K562 (cell line): ENCODE measurements around the gene KCNMB1. TPM values are rescaled to one million over a fixed set of nuclear protein-coding genes. Genes with fewer than 3 reads are reported as not detected.

Experiments
- ATAC-seq: fragments of 200-7000 bp; cut with Tn5 transposase; 3 replicates; pipeline ENCODE4 v1.9.1; 2020; ENCODE audit warnings: moderate library complexity
- BruUV-seq: library from RNA; stranded (reverse); fragments of 400-500 nt; replicated peaks from 2 replicates; lab custom pipeline; 2021; lab: Mats Ljungman, UMichigan
- CTCF ChIA-PET: fragments of 300-600 bp; formaldehyde crosslinking; extraction: SDS; loops from one replicate; lab custom pipeline; 2021; ENCODE audit warnings: low intra/inter-chr PET ratio; lab: Yijun Ruan, JAX
- POLR2A ChIA-PET: fragments of 300-600, 350-650 bp; sonication (Branson Sonifier 250); formaldehyde crosslinking; extraction: SDS; loops from one replicate; lab custom pipeline; 2021; ENCODE audit warnings: antibody characterized with exemption, inconsistent platforms; lab: Yijun Ruan, JAX
- DNase-seq, 4 experiments: peaks; one replicate each; pipeline versions ENCODE4 v3.0.0 to v3.0.0-alpha.2; 2011 to 2018; ENCODE audit warnings: low spot score in 3 of 4, mixed read lengths in 3 of 4; ENCODE audit errors: extremely low read depth in 1 of 4
- FAIRE-seq: peaks from 2 replicates; lab custom pipeline; 2011; peaks lifted over from hg19 to GRCh38; lab: Jason Lieb, UNC
- H2AFZ ChIP-seq: 2 replicates; pipeline ENCODE4 v1.6.0; 2011; ENCODE audit warnings: low read depth, low read length, control low read depth, inconsistent platforms
- H3K27ac ChIP-seq: fragments of 200-600 bp; 3 replicates; pipeline ENCODE4 v1.8.0; 2011; ENCODE audit warnings: low read depth, mild to moderate bottlenecking, control low read depth, inconsistent platforms, low read length, moderate library complexity, mixed read lengths; ENCODE audit errors: extremely low read depth
- H3K27me3 ChIP-seq, 2 experiments: fragments of 300-600 bp in 1 of 2; 2 replicates in 1 of 2; 3 replicates in 1 of 2; pipeline versions ENCODE4 v1.6.0 to v1.8.0; 2011; ENCODE audit warnings: inconsistent platforms in 2 of 2, low read length in 2 of 2, mild to moderate bottlenecking in 1 of 2, mixed read lengths in 1 of 2, moderate library complexity in 1 of 2; ENCODE audit not compliant: control insufficient read depth in 2 of 2, insufficient read depth in 2 of 2
- H3K36me3 ChIP-seq: fragments of 300-600 bp; 3 replicates; pipeline ENCODE4 v1.8.0; 2011; ENCODE audit warnings: mild to moderate bottlenecking, low read length, inconsistent platforms; ENCODE audit not compliant: control insufficient read depth, insufficient read depth
- H3K4me1 ChIP-seq, 2 experiments: fragments of 200-600 bp in 1 of 2; replicated peaks in 1 of 2; 2 replicates in 1 of 2; 3 replicates in 1 of 2; pipeline versions ENCODE4 v1.5.1 to v1.8.0; 2011; ENCODE audit warnings: inconsistent platforms in 2 of 2, low read length in 2 of 2, mild to moderate bottlenecking in 1 of 2, mixed read lengths in 1 of 2, moderate library complexity in 1 of 2; ENCODE audit not compliant: control insufficient read depth in 2 of 2, insufficient read depth in 2 of 2
- H3K4me2 ChIP-seq: 2 replicates; pipeline ENCODE4 v1.6.1; 2011; ENCODE audit warnings: low read length, control low read depth, inconsistent platforms, mixed read lengths; ENCODE audit not compliant: insufficient read depth
- H3K4me3 ChIP-seq: fragments of 200-600 bp; sonication (generic), shearing (Covaris generic); 2 replicates; pipeline ENCODE4 v1.5.1; 2016; ENCODE audit warnings: control low read depth, inconsistent platforms
- H3K79me2 ChIP-seq: fragments of 200-600 bp; 3 replicates; pipeline ENCODE4 v1.8.0; 2011; ENCODE audit warnings: low read length, inconsistent platforms; ENCODE audit not compliant: control insufficient read depth, insufficient read depth
- H3K9ac ChIP-seq, 2 experiments: 2 replicates each; pipeline versions ENCODE4 v1.6.0 to v1.6.1; 2011; ENCODE audit warnings: low read depth in 2 of 2, low read length in 2 of 2, control low read depth in 1 of 2, inconsistent platforms in 1 of 2, mild to moderate bottlenecking in 1 of 2, mixed read lengths in 1 of 2; ENCODE audit not compliant: insufficient read depth in 1 of 2
- H3K9me1 ChIP-seq: one replicate; pipeline ENCODE4 v1.6.0; 2011; ENCODE audit warnings: inconsistent platforms, mild to moderate bottlenecking, low read length, moderate library complexity; ENCODE audit not compliant: control insufficient read depth, insufficient read depth
- H3K9me3 ChIP-seq: replicated peaks from 2 replicates; pipeline ENCODE4 v1.5.1; 2011; ENCODE audit warnings: low read depth, low read length, inconsistent platforms; ENCODE audit not compliant: control insufficient read depth, insufficient read depth
- H4K20me1 ChIP-seq: replicated peaks from 2 replicates; pipeline ENCODE4 v1.6.1; 2011; ENCODE audit warnings: low read length, inconsistent platforms, mixed read lengths; ENCODE audit not compliant: control insufficient read depth, insufficient read depth
- BACH1 ChIP-seq: fragments of 200-800 bp; sonication (Bioruptor generic); IDR thresholded peaks from 2 replicates; pipeline ENCODE4 v1.6.1; 2016; ENCODE audit warnings: missing genetic modification characterization, missing compliant biosample characterization
- ILF3 ChIP-seq: fragments of 450-650 bp; IDR thresholded peaks from 2 replicates; pipeline ENCODE4 v1.6.1; 2018; ENCODE audit warnings: antibody characterized with exemption, mild to moderate bottlenecking, moderate library complexity, borderline replicate concordance
- RUNX1 ChIP-seq: sonication (generic); IDR thresholded peaks from 2 replicates; pipeline ENCODE4 v1.6.1; 2016; ENCODE audit warnings: antibody characterized with exemption, low read depth
- SMC3 ChIP-seq: conservative IDR thresholded peaks from 2 replicates; pipeline ENCODE4 v1.6.1; 2011; ENCODE audit warnings: low read depth, low read length, improper control_type of control experiment; ENCODE audit not compliant: insufficient read depth
- YBX1 ChIP-seq: fragments of 450-650 bp; IDR thresholded peaks from 2 replicates; pipeline ENCODE4 v1.7.1; 2016; ENCODE audit warnings: mild to moderate bottlenecking
- ZEB2 ChIP-seq: fragments of 450-650 bp; IDR thresholded peaks from 2 replicates; pipeline ENCODE4 v1.6.1; 2016
- ZKSCAN8 ChIP-seq: fragments of 200-800 bp; sonication (Bioruptor generic); IDR thresholded peaks from 2 replicates; pipeline ENCODE4 v1.6.1; 2016; ENCODE audit warnings: missing genetic modification characterization, missing compliant biosample characterization
- WGBS: fragments of 100-300 bp; shearing (Covaris generic); methylation state at CpG from one replicate; pipeline ENCODE4 v1.1.6; 2016; ENCODE audit warnings: low coverage, mixed read lengths; ENCODE audit not compliant: insufficient coverage; ENCODE audit errors: missing lambda C conversion rate; 5-methylcytosine and 5-hydroxymethylcytosine counted together
- in situ Hi-C: fragments of 300-500 bp; cut with MboI; formaldehyde crosslinking; loops from 4 replicates; pipeline ENCODE4 v1.15.0; 2018; ENCODE audit warnings: inconsistent platforms, mixed read lengths
- intact Hi-C: fragments of 100-400 bp; cut with micrococcal nuclease; formaldehyde crosslinking; loops from 2 replicates; pipeline ENCODE4 v1.14.2; 2022
- polyA plus RNA-seq, 8 experiments: library from polyadenylated mRNA; depleted of rRNA in 4 of 8; stranded (reverse) in 5 of 8; unstranded in 3 of 8; fragments of >200 nt; fragmentation: Nextera tagmentation in 2 of 8; fragmentation: Illumina TruSeq in 1 of 8; extraction: Ambion mirVana in 2 of 8; extraction: Trizol in 1 of 8; gene quantifications; 2 replicates each; pipeline versions ENCODE4 v1.2.1 to v1.2.3, GENCODE V29; 2011 to 2014; ENCODE audit warnings: inconsistent platforms in 1 of 8, missing spikeins in 1 of 8
- total RNA-seq, 7 experiments: library from RNA; depleted of rRNA in 6 of 7; stranded (reverse); fragments of >200 nt in 6 of 7; fragmentation: Illumina TruSeq in 2 of 7; extraction: Trizol in 2 of 7; gene quantifications; 2 replicates each; pipeline versions ENCODE4 v1.2.1 to v1.2.3, GENCODE V29; 2011 to 2021; ENCODE audit warnings: low replicate concordance in 1 of 7
- TF ChIP-seq, protein P1 (sequence below): fragments of 250-450 bp; sonication (Bioruptor Pico); IDR thresholded peaks from 2 replicates; pipeline ENCODE4 v1.9.0; 2021; ENCODE audit warnings: mild to moderate bottlenecking, inconsistent platforms
- TF ChIP-seq, protein P2 (sequence below), 2 experiments: fragments of 450-650 bp; IDR thresholded peaks; 2 replicates each; pipeline ENCODE4 v1.6.1; 2016

The KCNMB1 gene
- total and polyA plus RNA-seq, 9 of the 15 experiments (the other 6 are each of a cell fraction or from before 2014, with no cell fraction given) = not detected

DNA sequence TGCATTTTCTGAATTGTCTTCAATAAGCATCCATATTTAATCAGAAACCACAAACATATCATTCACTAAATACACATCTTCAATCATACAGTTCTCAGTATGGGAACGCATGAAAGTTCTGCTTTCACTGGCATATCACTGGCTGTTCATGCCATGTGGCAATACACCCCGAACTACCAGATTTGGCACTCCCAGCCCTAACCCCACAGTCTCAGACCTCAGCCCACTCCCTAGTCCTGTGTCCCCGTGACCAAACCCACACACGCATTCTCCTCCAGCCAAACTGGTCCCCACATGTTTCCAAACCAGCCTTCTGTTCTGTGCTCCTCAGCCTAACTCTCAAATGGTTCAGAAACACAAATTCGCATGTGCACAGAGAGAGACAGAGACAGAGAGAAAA is 20.6 kb downstream of the KCNMB1 start:
- 3% methylated on average over 5 of the region's 5 CpGs for WGBS
- POLR2A ChIA-PET = no interaction called here
- FAIRE-seq = no peak

More for the DNA sequence above, 20.6 kb downstream of the KCNMB1 start:
- no peak overlapping the region for H3K9ac ChIP-seq
- H3K9me1 ChIP-seq = no peaks in the 10 kb centered on the region
- H3K79me2 ChIP-seq = no peaks in the 10 kb centered on the region
- TF ChIP-seq ILF3 (no peak), YBX1 (no peak), SMC3 (no peak), ZKSCAN8 (CRISPR knock-in tag) (no peak), ZEB2 (no peak), BACH1 (tag) (no peak), RUNX1 (no peak)
- TF ChIP-seq, protein P1, sequence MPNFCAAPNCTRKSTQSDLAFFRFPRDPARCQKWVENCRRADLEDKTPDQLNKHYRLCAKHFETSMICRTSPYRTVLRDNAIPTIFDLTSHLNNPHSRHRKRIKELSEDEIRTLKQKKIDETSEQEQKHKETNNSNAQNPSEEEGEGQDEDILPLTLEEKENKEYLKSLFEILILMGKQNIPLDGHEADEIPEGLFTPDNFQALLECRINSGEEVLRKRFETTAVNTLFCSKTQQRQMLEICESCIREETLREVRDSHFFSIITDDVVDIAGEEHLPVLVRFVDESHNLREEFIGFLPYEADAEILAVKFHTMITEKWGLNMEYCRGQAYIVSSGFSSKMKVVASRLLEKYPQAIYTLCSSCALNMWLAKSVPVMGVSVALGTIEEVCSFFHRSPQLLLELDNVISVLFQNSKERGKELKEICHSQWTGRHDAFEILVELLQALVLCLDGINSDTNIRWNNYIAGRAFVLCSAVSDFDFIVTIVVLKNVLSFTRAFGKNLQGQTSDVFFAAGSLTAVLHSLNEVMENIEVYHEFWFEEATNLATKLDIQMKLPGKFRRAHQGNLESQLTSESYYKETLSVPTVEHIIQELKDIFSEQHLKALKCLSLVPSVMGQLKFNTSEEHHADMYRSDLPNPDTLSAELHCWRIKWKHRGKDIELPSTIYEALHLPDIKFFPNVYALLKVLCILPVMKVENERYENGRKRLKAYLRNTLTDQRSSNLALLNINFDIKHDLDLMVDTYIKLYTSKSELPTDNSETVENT (CRISPR knock-in tag) = no peak
- TF ChIP-seq, protein P2, sequence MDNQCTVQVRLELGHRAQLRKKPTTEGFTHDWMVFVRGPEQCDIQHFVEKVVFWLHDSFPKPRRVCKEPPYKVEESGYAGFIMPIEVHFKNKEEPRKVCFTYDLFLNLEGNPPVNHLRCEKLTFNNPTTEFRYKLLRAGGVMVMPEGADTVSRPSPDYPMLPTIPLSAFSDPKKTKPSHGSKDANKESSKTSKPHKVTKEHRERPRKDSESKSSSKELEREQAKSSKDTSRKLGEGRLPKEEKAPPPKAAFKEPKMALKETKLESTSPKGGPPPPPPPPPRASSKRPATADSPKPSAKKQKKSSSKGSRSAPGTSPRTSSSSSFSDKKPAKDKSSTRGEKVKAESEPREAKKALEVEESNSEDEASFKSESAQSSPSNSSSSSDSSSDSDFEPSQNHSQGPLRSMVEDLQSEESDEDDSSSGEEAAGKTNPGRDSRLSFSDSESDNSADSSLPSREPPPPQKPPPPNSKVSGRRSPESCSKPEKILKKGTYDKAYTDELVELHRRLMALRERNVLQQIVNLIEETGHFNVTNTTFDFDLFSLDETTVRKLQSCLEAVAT (IDR thresholded peaks at IDR 0.05) = no peak
- intact Hi-C loops (no loop called here), in situ Hi-C loops (no loop called here)
- H3K27ac ChIP-seq = no peak overlapping the region
- no peak overlapping the region for H3K4me2 ChIP-seq
- no peaks in the 10 kb centered on the region for H3K36me3 ChIP-seq
- CTCF ChIA-PET = no interaction called here
- ATAC-seq = no peak
- H4K20me1 ChIP-seq = no peaks in the 10 kb centered on the region
- BruUV-seq = no TSS peak
- H3K4me1 ChIP-seq = no peaks in the 10 kb centered on the region
- H2AFZ ChIP-seq = no peak overlapping the region
- H3K27me3 ChIP-seq = peaks cover 16 to 38% of the 10 kb centered on the region in 2 experiments; a peak in 4 of 5 replicates
- no peak overlapping the region for H3K4me3 ChIP-seq
- no peaks in the 10 kb centered on the region for H3K9me3 ChIP-seq
- DNase-seq = no peak
